NCI-H2107 (cell line): ENCODE results near the gene ENOX1.

ENCODE experiments used
- DNase-seq: peaks from one replicate; lab custom pipeline; 2025; lab: John Stamatoyannopoulos, UW

Gene ENOX1

DNA sequence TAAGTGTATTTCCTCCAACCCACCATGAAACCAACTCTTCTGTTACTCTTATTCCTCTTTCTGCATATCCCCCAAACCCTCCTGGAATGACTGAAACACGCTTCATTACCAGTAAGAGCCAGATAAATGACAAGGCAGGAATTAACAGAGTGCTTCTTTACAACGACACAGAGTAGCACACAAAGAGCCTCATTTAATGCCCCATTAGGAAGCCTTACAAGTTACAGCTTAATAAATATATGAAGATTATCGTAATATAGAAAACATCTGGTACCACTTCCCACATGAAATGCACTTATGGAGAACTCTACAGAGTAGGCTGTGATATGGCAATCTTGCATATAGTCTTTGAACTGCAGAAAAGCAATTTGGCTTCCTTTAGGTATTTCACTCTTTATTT lies 116.8 kb downstream of the ENOX1 start:
- DNase-seq = no peak

DNA sequence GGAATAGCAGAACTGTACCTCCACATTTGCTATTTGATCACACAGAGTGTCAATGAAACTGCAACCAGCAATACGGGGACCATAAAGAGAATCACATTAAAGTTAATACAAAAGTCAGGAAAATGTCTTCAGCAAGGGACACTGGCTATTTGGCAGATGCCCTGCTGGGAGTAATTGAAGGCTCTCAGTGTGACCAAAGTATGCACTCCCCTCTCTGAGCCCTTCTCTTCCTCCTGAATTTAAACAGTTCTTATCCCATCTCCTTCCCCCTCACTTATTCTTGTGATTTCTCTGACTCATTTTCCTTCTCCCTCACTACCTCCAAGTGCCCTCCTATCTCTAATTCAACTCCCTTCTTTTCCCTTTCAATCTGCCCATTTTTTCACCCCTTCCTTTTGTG lies 117.7 kb downstream of the ENOX1 start:
- DNase-seq = no peak

DNA sequence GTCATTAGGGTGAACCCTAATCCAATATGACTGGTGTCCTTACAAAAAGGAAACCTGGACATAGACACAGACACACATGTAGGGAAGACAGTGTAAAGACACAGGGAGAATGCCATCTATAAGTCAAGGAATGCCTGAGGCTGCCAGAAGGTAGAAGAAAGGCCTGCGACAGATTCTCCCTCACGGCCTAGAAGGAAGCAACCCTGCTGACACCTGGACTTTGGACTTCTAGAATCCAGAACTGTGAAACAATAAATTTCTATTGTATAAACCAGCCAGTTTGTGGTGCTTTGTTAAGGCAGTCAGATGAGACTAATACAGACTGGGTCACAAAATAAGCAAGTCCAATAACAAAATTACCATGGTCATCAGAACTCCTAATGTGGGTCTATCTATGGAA lies 120.4 kb downstream of the ENOX1 start:
- no peak for DNase-seq

DNA sequence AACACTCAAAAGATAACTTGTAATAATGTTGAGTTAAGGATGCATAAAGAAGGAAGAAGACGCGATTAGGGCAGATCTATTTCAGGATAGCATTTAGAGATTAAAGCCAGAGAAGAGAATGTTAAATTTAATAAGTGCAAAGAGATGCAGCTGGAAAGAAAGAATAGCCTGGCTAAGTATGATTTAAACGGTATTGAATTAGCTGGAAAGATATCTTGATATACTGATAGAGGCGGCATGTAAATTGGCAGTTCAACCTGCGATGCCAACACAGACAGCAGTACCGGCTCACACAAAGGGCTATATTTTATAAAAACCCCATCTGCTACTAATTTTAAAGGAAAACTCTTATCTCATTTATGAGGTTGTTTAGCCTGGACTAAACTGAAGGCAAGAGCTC lies 121.4 kb downstream of the ENOX1 start:
- no peak for DNase-seq

DNA sequence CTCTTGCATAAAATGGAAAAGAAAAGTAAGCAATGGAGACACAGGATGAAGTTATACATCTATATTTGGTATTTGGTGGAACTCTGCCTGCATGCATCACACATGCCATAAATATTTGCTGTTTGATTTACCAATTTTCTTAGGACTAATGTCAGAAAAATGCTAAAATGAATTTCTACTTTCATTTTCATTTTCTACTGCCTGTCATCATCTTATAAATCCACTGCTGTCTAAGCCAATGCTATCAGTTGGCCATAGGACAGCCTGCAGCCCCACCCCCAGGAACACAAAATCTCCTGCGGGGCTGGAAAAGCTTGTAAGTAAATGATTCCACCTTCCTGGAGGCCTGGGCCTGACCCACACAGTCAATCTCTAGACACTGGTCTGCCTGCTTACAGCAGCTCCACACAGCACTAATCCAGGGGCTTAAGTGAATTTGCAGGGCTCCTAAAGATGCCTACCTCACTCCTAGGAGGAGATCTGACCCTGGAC lies 122.0 kb downstream of the ENOX1 start:
- DNase-seq = no peak

DNA sequence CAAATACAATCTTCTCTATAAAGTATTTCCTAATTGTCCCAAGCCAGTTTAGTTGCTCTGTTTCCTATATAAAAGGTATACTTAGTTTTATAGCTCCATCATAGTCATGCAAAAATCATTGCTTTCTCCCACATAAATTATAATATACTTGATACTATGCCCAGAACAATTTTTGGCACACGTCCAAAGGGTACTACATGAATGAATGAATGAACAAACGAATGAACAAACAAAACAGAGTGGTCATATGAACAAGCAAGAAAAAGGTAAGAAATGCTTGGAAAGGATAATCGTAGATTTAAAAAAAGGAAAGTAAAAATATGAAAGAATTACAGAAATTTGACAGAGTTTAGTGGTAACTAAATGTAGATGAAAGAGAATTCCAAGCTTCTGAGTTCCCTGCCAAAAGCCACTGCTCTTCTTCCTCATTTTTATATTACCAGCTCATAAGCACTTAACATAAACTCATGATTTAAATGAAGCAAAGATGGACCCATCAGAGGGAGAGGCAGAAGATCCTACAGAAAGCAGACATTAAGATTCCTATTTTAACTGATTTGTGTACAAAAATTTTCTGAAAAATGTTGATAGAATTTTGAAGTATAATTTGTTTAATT lies 123.2 kb downstream of the ENOX1 start:
- no peak for DNase-seq

DNA sequence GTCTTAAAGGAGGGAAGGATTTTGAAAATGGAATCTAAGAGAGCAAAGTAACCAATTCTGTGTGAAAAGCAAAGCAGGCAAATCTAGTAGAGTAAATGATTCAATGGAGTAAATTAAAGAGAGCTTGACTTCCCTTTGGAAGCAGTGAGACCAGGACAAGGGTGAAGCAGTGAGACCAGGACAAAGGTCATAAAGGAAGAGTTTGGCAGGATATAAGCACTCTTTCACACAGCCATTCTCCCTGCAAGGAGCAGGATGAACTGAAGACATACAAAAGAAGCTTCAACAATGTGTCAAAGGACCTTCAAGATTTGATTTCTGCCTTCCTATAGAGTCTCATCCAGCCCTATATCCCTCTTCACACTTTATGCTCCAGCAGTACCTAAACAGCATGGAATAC lies 123.8 kb downstream of the ENOX1 start:
- no peak for DNase-seq

DNA sequence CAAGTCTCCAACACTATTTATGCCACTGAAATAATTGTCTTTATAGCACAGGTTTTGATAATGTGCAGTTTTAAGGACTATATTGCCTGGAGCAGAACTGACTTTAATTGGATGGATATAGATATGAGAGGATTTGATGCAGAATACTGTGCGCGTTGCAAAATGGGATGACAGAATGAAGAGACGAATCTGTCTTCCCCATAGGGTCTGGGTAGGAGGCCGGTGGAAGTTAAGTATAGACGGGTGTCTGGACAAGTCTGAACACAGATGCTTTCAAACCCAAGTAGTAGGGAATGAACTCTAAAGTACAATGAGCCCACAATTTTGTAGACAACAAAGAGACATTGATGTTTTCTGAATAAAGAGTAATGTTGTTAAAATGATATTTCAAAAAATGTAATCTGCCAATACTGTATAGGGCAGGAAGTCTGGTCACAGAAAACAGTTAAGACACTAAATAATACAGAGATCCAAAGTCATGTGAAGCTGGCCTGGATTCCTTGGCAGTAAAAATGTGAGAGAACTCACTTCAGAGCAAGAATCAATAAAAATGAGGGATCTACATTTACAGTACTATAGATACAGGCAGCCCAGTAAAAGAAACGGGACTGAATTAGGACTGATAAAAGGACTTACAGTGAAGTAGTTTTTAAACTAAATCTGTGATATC lies 125.5 kb downstream of the ENOX1 start:
- no peak for DNase-seq

DNA sequence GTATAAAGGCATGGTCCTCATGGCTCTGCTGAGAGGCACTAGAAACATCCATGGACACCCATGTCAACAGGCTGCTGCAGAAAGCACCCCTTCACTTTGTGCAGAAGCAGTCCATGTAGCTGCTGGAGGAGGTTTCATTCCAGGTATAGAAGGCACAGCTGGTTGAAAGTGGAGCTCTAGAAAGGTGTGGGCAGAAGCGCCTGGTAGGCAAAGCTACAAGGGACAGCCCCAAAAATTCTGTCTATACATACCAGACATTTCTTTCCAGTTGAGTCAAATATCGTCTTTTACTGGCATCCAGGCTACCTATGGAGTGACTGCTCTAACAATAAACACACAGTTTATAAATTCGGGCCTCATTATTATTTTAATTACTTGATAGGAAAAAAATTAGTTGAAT lies 129.3 kb downstream of the ENOX1 start:
- DNase-seq = no peak

DNA sequence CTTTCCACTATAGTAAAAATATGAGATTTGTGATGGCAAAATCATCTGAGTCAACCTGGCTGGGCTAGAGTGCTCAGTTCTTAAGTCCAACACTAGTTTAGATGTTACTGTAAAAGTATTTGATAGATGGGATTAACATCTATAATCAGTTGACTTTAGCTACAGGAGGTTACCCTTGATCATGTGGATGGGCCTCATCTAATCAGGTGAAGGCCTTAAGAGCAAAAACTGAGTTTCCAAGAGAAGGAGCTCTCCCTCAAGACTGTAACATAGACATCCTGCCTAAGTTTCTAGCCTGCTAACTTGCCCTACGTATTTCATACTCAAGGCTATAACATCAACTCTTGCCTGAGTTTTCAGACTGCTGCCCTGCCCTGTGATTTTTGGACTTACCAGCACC lies 132.8 kb downstream of the ENOX1 start:
- no peak for DNase-seq

DNA sequence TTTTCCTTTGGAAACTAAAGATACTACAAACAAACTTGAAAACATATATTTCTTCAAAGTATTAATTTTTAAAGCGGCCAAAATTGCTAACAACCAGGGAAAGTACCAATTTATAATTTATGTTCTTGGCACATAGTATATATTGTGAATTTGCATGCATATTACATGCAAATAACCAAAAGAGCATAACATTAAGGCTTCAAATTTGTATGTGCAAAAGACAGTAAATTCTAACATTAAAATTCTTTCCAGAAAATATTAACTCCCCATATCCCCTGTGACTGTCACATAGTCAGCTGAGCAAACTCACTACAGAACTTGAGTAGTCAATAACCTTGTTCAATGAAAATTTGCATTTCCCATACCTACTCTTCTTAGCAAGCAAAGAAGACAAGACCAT lies 133.4 kb downstream of the ENOX1 start:
- no peak for DNase-seq

DNA sequence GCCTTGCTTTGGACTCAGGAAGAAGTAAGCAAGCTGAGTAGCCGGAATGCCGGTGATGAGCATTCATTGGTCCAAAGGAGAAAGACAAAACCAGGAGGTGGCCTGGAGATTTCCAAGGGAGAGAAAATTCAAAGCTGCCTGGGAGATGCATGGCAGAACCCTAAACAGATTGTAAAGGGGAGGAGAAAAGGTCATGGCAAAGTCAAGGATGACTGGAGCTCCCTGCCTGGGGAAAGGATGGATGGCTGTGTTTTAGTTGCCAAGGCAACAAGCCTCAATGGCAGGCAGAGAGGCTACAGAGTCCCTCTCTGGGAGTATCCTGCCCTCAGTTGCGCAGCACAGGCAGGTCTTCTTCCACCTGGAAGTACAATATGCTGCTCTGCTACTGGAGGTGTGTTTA lies 134.0 kb downstream of the ENOX1 start:
- no peak for DNase-seq

DNA sequence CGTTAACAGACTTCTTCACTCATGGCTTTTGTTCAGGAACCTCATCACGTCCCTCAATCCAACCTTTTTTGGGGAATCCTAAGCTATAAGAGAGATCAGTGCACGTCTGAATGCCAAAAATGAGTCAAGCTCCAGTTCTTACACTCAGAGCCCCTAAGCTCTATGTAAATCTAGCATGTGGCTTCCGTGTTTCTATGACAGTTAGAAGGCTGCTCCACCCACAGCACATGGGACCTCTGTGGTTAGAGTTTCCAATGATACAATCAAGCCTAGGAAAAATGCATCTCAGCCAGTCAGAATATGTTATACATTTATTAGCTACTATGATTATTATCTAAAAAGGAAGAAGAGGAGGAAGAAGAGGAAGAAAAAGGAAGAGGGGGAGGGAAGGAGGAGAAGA lies 135.9 kb downstream of the ENOX1 start:
- DNase-seq = no peak

DNA sequence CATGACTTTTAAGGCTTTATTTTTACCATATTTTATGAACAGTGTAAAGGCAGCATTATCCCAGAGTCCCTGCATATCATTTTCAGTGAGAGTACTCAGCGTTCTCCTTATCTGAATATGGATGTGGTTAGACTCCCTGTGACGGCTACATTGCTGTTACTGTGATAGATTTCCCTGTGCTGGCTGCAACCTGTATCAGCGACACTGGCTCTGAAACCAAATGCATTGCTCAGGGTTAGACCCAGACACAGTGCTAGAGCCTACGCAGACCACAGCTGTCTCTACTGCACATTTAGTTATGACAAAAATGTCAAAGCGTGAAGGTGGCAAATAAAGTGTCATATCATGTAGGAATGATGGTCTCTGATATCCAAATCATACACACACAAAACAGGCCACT lies 138.0 kb downstream of the ENOX1 start:
- DNase-seq = no peak

DNA sequence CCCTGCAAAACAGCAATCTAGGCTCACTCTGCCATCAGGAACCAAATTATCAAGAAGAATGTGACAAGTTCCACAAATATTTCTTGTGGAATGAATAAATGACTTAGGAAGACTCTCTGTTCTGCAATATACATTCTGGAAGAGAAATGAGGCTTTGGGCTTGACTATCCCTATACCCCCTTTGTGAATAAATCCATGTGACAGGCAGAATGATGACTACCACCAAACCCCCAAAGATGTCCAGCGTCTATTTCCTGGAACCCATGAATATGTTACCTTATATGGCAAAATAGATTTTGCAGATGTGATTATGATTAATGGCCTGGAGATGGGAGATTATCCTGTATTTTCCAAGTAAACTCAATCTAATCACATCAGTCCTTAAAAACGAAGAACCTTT lies 139.3 kb downstream of the ENOX1 start:
- no peak for DNase-seq

DNA sequence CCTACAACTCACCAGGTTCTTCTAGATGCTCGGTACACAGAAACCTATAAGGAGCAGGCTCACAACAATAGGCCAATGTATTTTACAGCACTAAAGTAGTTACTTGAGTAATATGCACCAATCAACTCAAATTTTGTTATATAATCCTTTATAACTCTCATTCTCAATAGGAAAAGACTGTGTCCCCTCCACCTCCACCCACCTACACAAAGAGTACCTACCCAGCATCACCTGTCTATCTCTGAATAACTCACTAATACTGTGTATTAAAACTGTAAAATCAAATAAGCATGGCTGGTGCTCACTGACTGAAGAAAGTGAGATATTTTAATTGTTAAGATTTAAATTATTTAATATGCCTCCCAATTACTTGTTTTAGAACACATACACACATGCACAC lies 146.3 kb downstream of the ENOX1 start:
- DNase-seq = no peak

DNA sequence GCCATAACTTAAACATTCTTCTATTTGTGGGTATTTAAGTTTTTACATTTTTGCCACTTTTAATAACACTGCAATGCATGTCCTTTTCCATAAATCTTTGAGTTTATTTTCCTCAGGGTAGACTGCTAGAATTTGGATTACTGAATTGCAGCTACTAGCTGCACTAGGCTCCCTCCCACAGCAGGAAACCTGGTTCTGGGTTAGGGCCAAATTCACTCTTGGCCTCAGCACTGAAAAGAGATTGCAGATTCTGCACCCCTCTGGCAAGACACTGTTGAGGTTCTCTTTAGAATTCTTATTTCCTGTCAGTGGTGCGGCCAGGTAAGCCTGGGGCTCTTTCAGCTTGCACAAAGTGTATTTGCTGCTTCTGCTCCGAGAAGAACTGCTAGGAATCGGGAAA lies 155.7 kb downstream of the ENOX1 start:
- no peak for DNase-seq

DNA sequence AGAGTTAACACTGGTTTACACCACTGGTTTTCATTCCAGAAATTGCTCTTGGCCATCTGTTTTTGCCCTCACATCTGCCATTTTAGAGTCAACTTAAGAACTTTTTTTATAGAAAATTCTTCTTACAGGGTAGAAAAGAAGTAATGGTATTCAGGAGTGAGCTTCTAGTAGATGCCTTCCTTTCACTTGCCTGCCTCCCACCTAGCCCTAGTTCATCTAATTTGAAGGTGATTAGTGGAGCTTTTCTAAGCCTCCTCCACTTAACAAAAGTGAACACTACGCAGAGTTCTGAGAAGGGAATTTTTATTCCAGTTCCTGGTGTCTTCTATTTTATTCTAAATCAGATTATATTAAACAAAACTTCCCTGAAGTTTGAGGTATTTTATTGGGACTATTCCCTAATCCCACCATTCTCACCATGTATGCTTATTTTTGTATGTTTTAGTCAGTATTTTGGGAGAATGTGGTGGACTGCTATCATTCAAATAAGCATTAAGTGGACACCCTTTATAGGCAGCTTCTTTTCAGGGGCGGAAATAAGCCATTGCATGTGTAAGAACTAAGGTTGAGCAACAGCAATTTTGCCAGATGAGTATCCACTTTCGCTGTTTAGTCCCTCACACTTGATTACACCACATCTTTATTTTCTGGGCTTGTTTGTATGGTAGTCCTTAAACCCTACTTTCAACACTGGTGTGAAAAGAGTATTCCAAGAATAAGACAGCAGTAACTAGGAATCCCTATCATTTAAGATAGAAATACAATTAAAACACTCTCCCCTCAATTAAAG lies 156.9 kb downstream of the ENOX1 start:
- no peak for DNase-seq

DNA sequence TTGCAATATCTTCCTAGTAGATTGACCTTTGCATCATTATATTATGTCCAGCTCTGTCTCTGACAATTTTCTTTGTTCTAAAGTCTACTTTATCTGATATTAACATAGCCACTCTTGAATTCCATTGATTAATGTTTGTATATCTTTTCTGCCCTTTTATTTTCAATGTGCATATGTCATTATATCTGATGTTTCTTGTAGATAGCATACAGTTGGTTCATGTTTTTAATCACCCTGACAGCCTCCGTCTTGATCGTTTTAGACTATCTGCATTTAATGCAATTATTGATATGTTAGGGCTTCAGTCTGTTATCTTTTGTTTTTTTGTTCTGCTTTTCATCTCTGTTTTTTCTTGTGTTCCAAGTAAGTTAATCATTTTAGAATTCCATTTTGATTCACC lies 159.8 kb downstream of the ENOX1 start:
- DNase-seq = no peak

DNA sequence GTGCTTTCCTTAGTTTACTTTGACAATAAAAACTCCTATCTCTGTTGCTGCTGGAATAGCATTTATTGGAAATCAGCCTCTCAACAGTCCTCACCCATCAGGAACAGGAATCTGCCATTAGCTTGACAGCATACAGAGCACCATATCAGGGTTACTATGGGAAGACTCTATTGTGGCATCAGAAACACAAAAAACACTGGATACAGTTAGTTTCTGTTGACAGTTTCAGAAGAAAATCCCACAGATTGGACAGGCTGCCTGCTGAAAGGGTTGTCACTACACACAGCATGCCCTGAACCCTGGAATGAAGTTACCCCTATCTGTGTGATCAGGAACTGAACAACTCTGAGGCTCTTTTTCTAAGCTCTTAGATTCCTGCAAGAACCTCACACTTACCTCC lies 172.7 kb downstream of the ENOX1 start:
- no peak for DNase-seq

DNA sequence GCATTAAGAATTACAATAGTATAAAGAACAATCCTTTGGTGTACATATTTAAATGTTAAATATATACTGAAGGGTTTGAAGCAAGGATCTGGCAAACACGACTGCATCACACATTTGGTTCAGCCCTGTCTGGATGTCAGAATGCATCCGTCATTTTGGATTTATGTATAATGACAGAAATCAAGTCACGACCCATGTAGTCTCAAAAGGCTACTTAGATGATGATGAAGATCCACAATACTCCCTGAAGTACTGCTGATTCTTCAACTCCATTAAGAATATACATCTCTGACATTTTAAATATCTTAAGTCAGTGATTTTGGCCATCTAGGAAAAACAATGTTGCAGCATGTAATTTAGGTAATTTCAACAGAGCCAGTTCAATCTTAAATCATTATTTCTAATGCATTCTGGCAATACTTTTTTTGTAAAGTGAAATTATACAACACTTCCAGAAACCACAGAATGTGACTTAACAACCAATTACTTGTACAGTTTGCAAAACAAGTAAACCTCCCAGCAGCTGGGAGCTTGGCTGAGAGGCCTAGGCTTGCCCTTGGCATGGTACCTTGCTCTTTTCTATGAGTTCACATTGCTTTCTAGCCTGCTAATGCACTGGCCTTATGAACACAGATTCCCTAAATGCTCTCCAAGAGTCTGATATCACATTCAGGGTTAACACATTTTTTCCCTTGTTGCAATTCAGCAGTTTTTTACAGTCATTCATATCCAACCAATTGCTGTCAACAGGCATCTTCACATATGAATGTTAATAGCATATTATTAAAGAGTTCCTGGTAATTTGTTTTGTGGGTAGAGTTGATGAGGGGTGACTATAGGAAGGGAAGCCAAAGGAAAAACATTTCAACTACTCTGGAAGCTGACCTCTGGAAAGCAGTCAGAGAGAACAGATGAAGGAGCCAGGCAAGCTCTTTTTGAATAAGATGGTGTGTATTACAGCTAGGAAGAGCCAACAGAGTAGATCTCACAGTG lies 175.2 kb downstream of the ENOX1 start:
- no peak for DNase-seq
